ENCODE data around the gene DNM3. TPM values are rescaled to one million over a fixed set of nuclear protein-coding genes. Genes with fewer than 3 reads are reported as not detected.

DNM3 gene
- polyA plus RNA-seq, 1 of the 3 experiments (the other 2 are of a cell fraction), result 0.43 TPM

DNA sequence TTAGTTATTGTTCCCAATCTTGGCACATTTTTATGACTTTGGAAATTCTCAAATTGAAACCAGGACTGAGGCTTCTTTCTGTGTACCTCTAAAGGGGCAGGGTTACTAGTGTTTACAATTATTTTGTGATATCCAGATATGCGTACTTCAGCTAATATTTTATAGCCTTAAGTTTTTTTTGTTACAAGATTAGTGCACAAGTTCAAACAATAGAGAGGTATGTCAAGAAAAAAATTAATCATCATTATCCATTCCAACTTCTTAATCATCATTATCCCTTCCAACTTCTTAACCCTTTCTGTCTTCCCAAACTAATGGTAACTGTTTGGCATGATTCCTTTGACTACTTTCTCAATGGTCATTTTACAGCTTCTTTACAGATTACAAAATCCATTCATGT is 306.2 kb downstream of the DNM3 start:
- Histone ChIP-seq H3K36me3 (replicated peaks in 1 of 2; ENCODE audit: control insufficient read depth in 1 of 2, insufficient read depth in 2 of 2, low read length in 1 of 2) (peaks cover under 1 to 7% of the 10 kb centered on the region in 2 experiments), H3K4me1 (ENCODE audit: control insufficient read depth in 1 of 2, insufficient read depth in 2 of 2, low read depth in 1 of 2, low read length in 1 of 2) (peaks cover 20 to 38% of the 10 kb centered on the region in 2 experiments; a peak in 3 of 4 replicates), H3K9me3 (no peaks in the 10 kb centered on the region), H3K27ac (ENCODE audit: low read depth in 2 of 2, low read length in 1 of 2) (peak overlapping the region; percentile 97 to 99; a peak in 3 of 4 replicates), H4K20me1 (ENCODE audit: insufficient read depth) (no peaks in the 10 kb centered on the region), H3K4me3 (ENCODE audit: low read depth in 2 of 2, low read length in 1 of 2) (no peak overlapping the region), H3K4me2 (no peak overlapping the region), H3K79me2 (ENCODE audit: insufficient read depth) (peaks cover 19% of the 10 kb centered on the region), H3K9ac (no peak overlapping the region), H3K9me2 (no peaks in the 10 kb centered on the region), H3F3A (replicated peaks; ENCODE audit: insufficient read depth) (peaks cover 45% of the 10 kb centered on the region), H2AFZ (ENCODE audit: low read depth) (no peak overlapping the region), H3K27me3 (ENCODE audit: insufficient read depth) (no peaks in the 10 kb centered on the region)
- 73% methylated on average over 1 of the region's 1 CpG for WGBS (ENCODE audit: low lambda C conversion rate)
- TF ChIP-seq ZBTB33 (IDR thresholded peaks at IDR 0.05; ENCODE audit: borderline replicate concordance, low read depth), result no peak
- no peak for TF ChIP-seq GATA2 (CRISPR knock-in tag; IDR thresholded peaks at IDR 0.05)
- TF ChIP-seq, protein P1, sequence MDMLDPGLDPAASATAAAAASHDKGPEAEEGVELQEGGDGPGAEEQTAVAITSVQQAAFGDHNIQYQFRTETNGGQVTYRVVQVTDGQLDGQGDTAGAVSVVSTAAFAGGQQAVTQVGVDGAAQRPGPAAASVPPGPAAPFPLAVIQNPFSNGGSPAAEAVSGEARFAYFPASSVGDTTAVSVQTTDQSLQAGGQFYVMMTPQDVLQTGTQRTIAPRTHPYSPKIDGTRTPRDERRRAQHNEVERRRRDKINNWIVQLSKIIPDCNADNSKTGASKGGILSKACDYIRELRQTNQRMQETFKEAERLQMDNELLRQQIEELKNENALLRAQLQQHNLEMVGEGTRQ (IDR thresholded peaks at IDR 0.05; ENCODE audit: borderline replicate concordance, low read depth, low read length), result no peak
- no peak for TF ChIP-seq RFX5 (IDR thresholded peaks at IDR 0.05; ENCODE audit: low read length)
- no peak for TF ChIP-seq EP300 (IDR thresholded peaks at IDR 0.05; ENCODE audit: borderline replicate concordance in 1 of 2, low read depth in 1 of 2, low read length in 1 of 2)
- TF ChIP-seq MXI1 (IDR thresholded peaks at IDR 0.05; ENCODE audit: low read depth, low read length), result no peak
- no peak for TF ChIP-seq RXRA (IDR thresholded peaks at IDR 0.05; ENCODE audit: borderline replicate concordance, low read depth)
- no peak for TF ChIP-seq NFIC (IDR thresholded peaks at IDR 0.05; ENCODE audit: borderline replicate concordance)
- no peak for TF ChIP-seq JUND (IDR thresholded peaks at IDR 0.05)
- no peak for TF ChIP-seq RCOR1 (IDR thresholded peaks at IDR 0.05; ENCODE audit: low read length)
- no peak for TF ChIP-seq YY1 (IDR thresholded peaks at IDR 0.05; ENCODE audit: low read depth)
- no peak for TF ChIP-seq POLR2AphosphoS5 (IDR thresholded peaks at IDR 0.05; ENCODE audit: low read depth, low read length)
- TF ChIP-seq TEAD4 (IDR thresholded peaks at IDR 0.05; ENCODE audit: borderline replicate concordance, insufficient read depth), result no peak
- no peak for TF ChIP-seq MEF2A (IDR thresholded peaks at IDR 0.05; ENCODE audit: borderline replicate concordance, low read depth)
- ChIA-PET POLR2A (no interaction called here), CTCF (interaction anchor here (0.6 to 0.9 kb wide), 2 partner anchors 14 to 22 kb away, joined by 3 read pairs; no protein-coding TSS in a partner anchor)
- DNase-seq, result no peak

DNA sequence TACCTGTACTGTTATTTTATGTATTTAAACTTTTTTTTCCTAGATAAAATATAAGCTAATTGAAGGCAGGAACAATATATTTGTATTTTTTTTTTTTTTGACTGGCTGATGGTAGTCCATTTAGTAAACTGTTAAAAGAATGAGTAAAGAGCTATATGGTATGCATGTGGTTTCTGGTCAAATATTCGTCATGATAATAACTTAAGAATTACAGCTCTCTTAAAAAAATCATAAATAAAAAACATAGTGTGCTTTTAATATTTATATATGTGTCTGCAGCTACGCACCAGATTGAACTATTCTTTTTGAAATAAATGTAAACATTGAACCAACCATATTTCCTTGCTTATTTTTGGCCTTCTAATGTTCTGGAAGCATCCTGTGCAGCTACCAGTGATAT is 306.9 kb downstream of the DNM3 start:
- 95% methylated on average over 2 of the region's 2 CpGs for WGBS (ENCODE audit: low lambda C conversion rate)
- no peaks in the 10 kb centered on the region for H4K20me1 ChIP-seq (ENCODE audit: insufficient read depth)
- CTCF ChIA-PET, result interaction anchor here (0.6 to 0.9 kb wide), 2 partner anchors 15 to 21 kb away, joined by 3 read pairs; no protein-coding TSS in a partner anchor
- peaks cover 20 to 38% of the 10 kb centered on the region in 2 experiments; a peak in 3 of 4 replicates for H3K4me1 ChIP-seq (ENCODE audit: control insufficient read depth in 1 of 2, insufficient read depth in 2 of 2, low read depth in 1 of 2, low read length in 1 of 2)
- no peaks in the 10 kb centered on the region for H3K27me3 ChIP-seq (ENCODE audit: insufficient read depth)
- peaks cover 12% of the 10 kb centered on the region for H3K79me2 ChIP-seq (ENCODE audit: insufficient read depth)
- peaks cover 40% of the 10 kb centered on the region for H3F3A ChIP-seq (replicated peaks; ENCODE audit: insufficient read depth)
- DNase-seq, result no peak
- peak overlapping the region; percentile 49; the same call in 1 of the 2 replicates for H2AFZ ChIP-seq (ENCODE audit: low read depth)
- POLR2A ChIA-PET, result no interaction called here
- no peaks in the 10 kb centered on the region for H3K9me2 ChIP-seq
- peaks cover 0 to under 1% of the 10 kb centered on the region in 2 experiments for H3K36me3 ChIP-seq (replicated peaks in 1 of 2; ENCODE audit: control insufficient read depth in 1 of 2, insufficient read depth in 2 of 2, low read length in 1 of 2)
- no peak overlapping the region for H3K4me2 ChIP-seq
- no peaks in the 10 kb centered on the region for H3K9me3 ChIP-seq
- H3K9ac ChIP-seq, result no peak overlapping the region
- H3K4me3 ChIP-seq (ENCODE audit: low read depth in 2 of 2, low read length in 1 of 2), result no peak overlapping the region
- H3K27ac ChIP-seq (ENCODE audit: low read depth in 2 of 2, low read length in 1 of 2), result peak overlapping the region in 1 of 2 experiments; percentile 65; a peak in 2 of 4 replicates
- TF ChIP-seq GABPA (IDR thresholded peaks at IDR 0.05; ENCODE audit: low read depth) (no peak), MEF2A (IDR thresholded peaks at IDR 0.05; ENCODE audit: borderline replicate concordance, low read depth) (no peak), ELF1 (IDR thresholded peaks at IDR 0.05) (no peak), FOXM1 (IDR thresholded peaks at IDR 0.05; ENCODE audit: low read depth) (no peak), PBX3 (IDR thresholded peaks at IDR 0.05) (no peak), SIN3A (IDR thresholded peaks at IDR 0.05; ENCODE audit: borderline replicate concordance, low read depth, low read length) (no peak), YY1 (IDR thresholded peaks at IDR 0.05; ENCODE audit: low read depth) (no peak), IRF3 (IDR thresholded peaks at IDR 0.05; ENCODE audit: low read depth, low read length) (no peak), FOXJ3 (CRISPR knock-in tag; IDR thresholded peaks at IDR 0.05) (no peak), RXRA (IDR thresholded peaks at IDR 0.05; ENCODE audit: borderline replicate concordance, low read depth) (no peak)
- TF ChIP-seq, protein P1 (IDR thresholded peaks at IDR 0.05; ENCODE audit: borderline replicate concordance, low read depth, low read length), result no peak
- TF ChIP-seq, protein P2, sequence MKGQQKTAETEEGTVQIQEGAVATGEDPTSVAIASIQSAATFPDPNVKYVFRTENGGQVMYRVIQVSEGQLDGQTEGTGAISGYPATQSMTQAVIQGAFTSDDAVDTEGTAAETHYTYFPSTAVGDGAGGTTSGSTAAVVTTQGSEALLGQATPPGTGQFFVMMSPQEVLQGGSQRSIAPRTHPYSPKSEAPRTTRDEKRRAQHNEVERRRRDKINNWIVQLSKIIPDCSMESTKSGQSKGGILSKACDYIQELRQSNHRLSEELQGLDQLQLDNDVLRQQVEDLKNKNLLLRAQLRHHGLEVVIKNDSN (IDR thresholded peaks at IDR 0.05; ENCODE audit: borderline replicate concordance, low read depth), result no peak
